Glomerular visceral epithelial cell (primary cell): ENCODE measurements around the gene CHCHD2.
"Not testable (repeated sequence)": the region's sequence is repeated elsewhere in the genome, so short reads cannot be mapped to it uniquely, and the experiment has no call there.

Experiments used
- DNase-seq: peaks from one replicate; pipeline ENCODE4 v3.0.0-alpha.2; 2016; ENCODE audit errors: extremely low spot score

CHCHD2 gene

DNA sequence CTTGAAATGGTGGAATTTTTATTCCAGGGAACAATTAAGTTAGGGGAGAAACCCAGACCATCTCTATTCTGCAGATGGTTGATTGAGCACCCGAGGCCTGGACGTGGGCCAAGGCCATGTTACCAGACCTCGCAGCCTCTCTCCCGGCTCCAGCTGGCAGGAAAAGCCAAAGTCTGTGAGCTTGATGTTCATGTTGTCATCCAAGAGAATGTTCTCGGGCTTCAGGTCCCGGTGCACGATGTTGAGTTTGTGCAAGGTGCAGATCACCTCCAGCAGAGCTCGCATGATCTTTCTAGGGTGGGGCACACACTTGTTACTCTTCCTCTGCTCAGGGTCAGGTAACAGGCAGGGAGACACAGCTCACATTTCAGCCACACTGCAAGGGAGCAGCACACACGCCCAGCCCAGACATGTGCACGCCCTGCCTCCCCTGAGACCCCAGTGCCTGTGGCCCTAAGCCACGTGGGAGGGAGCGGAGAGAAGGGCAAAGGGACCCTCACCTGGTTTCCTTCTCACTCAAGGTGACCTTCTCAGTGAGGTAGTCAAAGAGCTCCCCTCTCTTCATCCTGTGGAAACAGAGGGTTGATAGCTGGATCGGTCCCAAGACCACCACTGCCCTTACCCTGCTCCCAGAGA lies 23.0 kb downstream of the CHCHD2 start:
- no peak for DNase-seq

DNA sequence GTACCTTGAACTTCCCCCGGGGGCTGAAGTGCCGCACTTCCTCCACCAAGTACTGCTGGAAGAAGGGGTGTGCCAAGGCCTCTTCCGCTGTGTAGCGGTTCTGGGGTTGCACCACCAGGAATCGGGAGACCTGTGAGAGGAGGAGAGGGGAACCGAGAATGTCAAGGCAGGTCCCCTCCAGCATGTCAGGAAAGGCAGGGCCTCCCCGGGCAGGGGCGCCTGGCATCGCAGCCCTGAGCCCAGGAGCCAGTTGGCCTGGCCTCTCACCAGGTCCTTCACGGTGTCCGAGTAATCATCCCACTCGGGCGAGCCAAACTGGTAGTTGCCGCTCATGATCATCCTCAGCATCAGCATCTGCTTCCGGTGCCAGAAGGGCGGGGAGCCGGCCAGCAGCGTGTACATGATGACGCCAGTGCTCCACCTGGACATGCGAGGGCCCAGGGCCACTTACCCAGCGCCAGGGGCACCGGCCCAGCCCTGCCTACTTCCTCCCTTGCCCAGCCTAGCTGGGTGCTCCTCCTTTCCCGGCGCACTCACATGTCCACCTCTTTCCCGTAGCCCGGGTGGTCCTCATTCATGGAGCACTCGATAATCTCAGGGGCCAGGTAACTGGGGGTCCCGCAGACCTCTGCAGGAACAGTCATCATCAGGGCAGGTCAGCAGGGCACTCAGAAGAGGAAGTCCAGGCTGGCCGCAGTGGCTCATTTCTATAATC lies 24.5 kb downstream of the CHCHD2 start:
- DNase-seq = no peak

- DNase-seq = not testable (repeated sequence)
Measured at GRCh38 chr7:56080726-56081435, 25.4 kb downstream of the CHCHD2 start.

GRCh38 chr7:56079450-56080185 lies 26.7 kb downstream of the CHCHD2 start:
- no peak for DNase-seq

DNA sequence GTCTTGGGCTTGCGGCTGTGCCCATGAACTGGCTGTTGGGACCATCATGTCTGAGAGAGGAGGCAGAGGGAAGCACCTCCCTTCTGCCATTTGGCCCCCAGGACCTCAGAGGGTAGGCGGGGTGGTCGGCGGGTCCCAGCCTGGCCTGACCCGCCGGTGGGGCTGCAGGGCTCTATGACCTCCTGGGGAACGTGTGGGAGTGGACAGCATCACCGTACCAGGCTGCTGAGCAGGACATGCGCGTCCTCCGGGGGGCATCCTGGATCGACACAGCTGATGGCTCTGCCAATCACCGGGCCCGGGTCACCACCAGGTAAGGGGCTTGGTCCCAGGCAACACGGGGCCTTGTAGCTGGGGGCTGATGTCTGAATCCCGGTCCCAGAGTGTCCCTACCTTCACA lies 28.1 kb downstream of the CHCHD2 start:
- no peak for DNase-seq

- no peak for DNase-seq
Measured at GRCh38 chr7:56077681-56078080, 28.6 kb downstream of the CHCHD2 start.

GRCh38 chr7:56074371-56074791 lies 31.9 kb downstream of the CHCHD2 start:
- peak; percentile 87 for DNase-seq

DNA sequence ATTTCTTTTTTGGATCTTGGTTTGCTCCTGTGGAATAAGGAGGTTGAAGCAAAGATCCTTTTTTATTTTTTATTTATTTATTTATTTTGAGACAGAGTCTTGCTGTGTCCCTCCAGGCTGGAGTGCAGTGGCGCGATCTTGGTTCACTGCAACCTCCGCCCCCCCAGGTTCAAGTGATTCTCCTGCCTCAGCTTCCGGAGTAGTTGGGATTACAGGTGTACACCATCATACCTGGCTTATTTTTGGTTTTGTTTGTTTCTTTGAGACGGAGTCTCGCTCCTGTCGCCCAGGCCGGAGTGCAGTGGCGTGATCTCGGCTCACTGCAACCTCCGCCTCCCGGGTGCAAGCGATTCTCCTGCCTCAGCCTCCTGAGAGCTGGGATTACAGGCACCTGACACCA lies 39.9 kb downstream of the CHCHD2 start:
- DNase-seq = not testable (repeated sequence)

DNA sequence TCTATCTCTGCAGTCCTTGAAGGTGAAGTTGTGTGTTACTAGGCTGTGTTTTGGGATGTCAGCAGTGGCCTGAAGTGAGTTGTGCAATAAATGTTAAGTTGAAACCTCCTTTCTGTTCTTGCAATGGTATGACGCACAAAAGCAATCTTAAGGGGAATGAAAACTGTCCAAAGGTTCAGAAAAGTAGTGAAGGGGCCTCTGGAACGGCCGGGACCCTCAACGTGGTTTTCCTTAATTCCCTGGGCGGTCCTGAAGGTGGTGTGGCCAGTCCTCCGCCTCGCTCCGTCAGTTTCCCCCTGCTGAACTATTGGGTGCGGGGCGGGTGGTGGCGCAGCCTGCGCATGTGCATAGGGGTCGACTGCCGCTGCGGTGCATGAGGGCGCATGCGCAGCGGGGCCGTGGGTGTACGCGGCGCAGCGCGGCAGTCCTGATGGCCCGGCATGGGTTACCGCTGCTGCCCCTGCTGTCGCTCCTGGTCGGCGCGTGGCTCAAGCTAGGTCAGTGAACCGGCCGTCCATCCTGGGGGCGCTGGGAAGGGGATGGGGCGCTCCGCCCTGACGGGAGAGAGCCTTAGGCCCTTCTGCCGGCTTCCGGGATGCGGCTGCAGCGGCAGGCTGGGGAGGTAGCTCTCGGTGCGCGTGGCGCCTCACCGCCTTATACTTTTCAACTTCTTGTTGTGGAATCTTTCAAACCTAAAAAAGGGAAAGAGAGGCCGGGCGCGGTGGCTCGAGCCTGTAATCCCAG lies 42.2 kb downstream of the CHCHD2 start, which contains the start of gene SUMF2:
TSS of gene SUMF2 (plus strand) at position 405 of the 744 bp plus-strand sequence. CDS start at position 431, 26 bp downstream.
- DNase-seq = peak; percentile 91

GRCh38 chr7:56063500-56063881 lies 42.8 kb downstream of the CHCHD2 start:
- no peak for DNase-seq

GRCh38 chr7:56062382-56062781 lies 43.9 kb downstream of the CHCHD2 start:
- peak; percentile 21 for DNase-seq

- no peak for DNase-seq
Measured at GRCh38 chr7:56053993-56054392, 52.3 kb downstream of the CHCHD2 start.

DNA sequence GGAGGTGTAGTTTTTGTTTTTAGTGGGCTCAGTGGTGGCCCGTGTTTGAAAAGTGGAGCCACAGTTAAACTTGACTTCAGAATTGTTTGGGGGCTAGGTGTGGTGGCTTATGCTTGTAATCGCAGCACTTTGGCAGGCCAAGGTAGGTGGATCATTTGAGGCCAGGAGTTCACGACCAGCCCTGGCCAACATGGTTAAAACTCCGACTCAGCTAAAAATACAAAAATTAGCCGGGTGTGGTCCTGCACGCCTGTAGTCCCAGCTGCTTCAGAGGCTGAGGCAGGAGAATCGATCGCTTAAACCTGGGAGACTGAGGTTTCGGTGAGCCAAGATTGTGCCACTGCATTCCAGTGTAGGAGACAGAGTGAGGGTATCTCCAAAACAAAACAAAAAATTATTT lies 52.9 kb downstream of the CHCHD2 start:
- no peak for DNase-seq
